NT2/D1 (cell line): ENCODE data around the gene ECT2L.

ENCODE experiments used
- DNase-seq: peaks from one replicate; pipeline ENCODE4 v3.0.0-alpha.2; 2011; ENCODE audit warnings: low read depth, low spot score
- H3K27me3 ChIP-seq: 2 replicates; pipeline ENCODE4 v1.6.0; 2011; ENCODE audit warnings: mild to moderate bottlenecking; ENCODE audit not compliant: insufficient read length, insufficient read depth
- H3K36me3 ChIP-seq: 2 replicates; pipeline ENCODE4 v1.6.1; 2011; ENCODE audit warnings: mild to moderate bottlenecking, low read length, mixed read lengths; ENCODE audit not compliant: insufficient read depth, insufficient read length
- H3K4me1 ChIP-seq: 2 replicates; pipeline ENCODE4 v1.5.1; 2011; ENCODE audit not compliant: insufficient read depth, insufficient read length
- H3K4me3 ChIP-seq: 2 replicates; pipeline ENCODE4 v1.5.1; 2011; ENCODE audit warnings: low read depth; ENCODE audit not compliant: insufficient read length
- H3K9ac ChIP-seq: 2 replicates; pipeline ENCODE4 v1.6.0; 2011; ENCODE audit warnings: low read depth; ENCODE audit not compliant: insufficient read length
- H3K9me3 ChIP-seq: 2 replicates; pipeline ENCODE4 v1.5.1; 2011; ENCODE audit warnings: mild to moderate bottlenecking, low read length; ENCODE audit not compliant: insufficient read depth
- SUZ12 ChIP-seq: IDR thresholded peaks from 2 replicates; pipeline ENCODE4 v1.6.1; 2011; ENCODE audit not compliant: insufficient read length, insufficient read depth; ENCODE audit errors: extremely low read depth
- YY1 ChIP-seq: IDR thresholded peaks from 2 replicates; pipeline ENCODE4 v1.6.1; 2011; ENCODE audit not compliant: insufficient read length, insufficient read depth
- ZNF274 ChIP-seq: IDR thresholded peaks from 2 replicates; pipeline ENCODE4 v1.6.1; 2011; ENCODE audit warnings: mild to moderate bottlenecking, low read depth, low read length

ECT2L gene

DNA sequence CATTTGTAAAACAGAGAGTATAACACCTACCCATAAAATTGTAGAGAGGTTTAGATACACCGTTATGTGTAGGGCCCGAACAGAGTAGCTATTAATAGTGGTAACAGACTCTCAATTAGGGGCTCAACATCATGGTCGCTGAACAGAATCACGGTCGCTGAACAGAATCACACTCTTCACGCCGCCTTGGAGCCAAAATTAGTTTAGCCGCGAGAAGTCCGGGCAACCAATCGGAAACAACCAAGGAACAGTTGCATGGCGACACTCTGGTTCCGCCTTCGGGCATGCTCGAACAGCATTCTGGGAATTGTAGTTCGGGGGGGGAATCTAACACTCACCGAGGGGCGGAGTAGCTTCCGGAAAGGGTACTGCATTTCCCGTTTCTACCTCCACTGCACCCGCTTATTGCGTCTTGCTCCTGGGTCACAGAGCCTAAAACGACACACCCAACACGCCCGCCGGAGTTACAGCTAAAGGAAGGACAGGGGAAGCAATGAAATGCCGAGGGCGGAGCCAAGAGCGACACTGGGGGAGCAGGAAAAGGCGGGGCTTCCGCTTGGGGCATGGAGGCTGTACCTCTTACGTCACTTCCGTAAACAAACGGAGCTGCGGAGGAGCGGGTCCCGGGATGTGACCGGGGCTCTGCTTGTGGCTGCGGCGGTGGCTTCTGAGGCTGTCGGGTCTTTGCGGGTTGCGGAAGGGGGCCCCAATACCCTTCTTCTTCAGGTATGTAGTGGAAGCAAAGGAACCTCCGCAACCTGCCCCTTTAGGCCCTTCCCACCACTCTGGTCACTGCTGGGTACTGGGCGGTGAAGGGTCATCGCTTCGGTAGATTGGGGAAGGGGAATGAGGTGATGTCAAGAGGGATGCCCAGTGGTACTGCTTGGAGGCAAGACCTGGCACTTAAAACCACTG, 22.5 kb upstream of the ECT2L start, which contains the start of gene CCDC28A:
TSS of gene CCDC28A (plus strand) at position 593 of the 915 bp plus-strand sequence. CDS start 2,352 bp downstream, outside the sequence.
- peak; percentile 87 for DNase-seq
- Histone ChIP-seq H3K36me3 (no peaks in the 10 kb centered on the region), H3K27me3 (no peaks in the 10 kb centered on the region), H3K9me3 (no peaks in the 10 kb centered on the region), H3K9ac (peak within 1 kb of the TSS; percentile 73), H3K4me3 (peak within 1 kb of the TSS; percentile 70), H3K4me1 (no peaks in the 10 kb centered on the region)
- no peak for TF ChIP-seq SUZ12

DNA sequence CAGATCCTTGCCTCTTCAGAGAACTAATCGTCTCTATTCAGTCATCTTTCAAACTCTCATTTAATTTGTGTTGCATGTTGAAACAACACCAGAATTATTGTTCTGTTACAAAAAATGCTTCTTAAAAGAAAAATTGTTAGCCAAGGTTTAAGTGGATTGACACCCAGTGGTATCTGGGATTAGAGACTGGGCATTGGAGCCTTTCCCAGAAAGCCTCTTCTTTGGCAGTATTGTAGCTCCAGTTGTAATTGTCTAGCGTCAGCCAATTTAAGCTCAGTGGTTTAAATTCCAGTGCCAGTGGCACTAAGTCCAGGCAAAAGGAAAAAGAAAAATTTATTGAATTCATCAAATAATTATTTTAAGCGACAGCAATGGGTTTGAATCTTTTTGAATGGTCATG, 21.5 kb upstream of the ECT2L start:
- Histone ChIP-seq H3K4me3 (peak overlapping the region; percentile 70), H3K36me3 (no peaks in the 10 kb centered on the region), H3K9me3 (no peaks in the 10 kb centered on the region), H3K27me3 (no peaks in the 10 kb centered on the region), H3K4me1 (no peaks in the 10 kb centered on the region), H3K9ac (peak overlapping the region; percentile 73)
- DNase-seq: no peak
- TF ChIP-seq ZNF274: no peak
- TF ChIP-seq YY1: no peak
- TF ChIP-seq SUZ12: no peak

DNA sequence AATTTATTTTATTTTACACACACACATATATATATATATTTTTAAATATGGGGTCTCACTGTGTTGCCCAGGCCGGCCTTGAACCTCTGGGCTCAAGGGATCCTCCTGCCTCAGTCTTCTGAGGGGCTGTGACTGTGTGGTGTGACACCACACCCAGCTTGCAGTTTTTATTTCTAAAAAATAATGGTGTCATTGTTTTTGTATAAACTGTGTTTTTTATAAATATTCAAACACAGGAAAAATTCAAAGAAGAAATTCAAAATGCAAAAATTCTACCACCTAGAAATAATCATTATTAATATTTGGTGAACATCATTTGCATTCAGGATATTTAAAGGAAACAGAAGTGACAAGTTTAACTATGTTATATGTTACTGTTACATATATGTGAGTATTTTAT, 19.2 kb upstream of the ECT2L start:
- Histone ChIP-seq H3K4me3 (no peak overlapping the region), H3K4me1 (no peaks in the 10 kb centered on the region), H3K9me3 (no peaks in the 10 kb centered on the region), H3K9ac (no peak overlapping the region), H3K27me3 (no peaks in the 10 kb centered on the region), H3K36me3 (no peaks in the 10 kb centered on the region)
- no peak for DNase-seq
- TF ChIP-seq SUZ12 (no peak), ZNF274 (no peak), YY1 (no peak)

DNA sequence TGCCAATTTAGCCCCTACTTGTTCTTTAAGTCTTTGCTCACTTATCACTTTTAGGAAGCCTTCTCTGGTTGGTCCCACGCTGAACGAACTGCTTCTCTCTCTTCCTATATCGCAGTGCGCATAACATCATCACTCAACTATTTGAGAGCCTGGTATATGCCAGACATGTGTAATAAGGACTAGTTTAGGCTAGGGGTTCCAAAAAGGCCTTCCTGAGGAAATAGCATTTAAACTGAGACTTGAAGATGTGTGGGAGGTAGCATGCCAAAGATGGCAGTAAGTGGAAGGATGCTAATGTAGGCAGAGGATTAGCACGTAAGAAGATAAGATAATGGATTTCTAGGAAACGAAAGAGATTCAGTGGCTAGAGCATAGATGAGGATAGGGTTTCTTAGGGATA, 17.6 kb upstream of the ECT2L start:
- no peak overlapping the region for H3K9ac ChIP-seq
- no peaks in the 10 kb centered on the region for H3K36me3 ChIP-seq
- H3K4me1 ChIP-seq: no peaks in the 10 kb centered on the region
- H3K27me3 ChIP-seq: no peaks in the 10 kb centered on the region
- TF ChIP-seq SUZ12: no peak
- TF ChIP-seq ZNF274: no peak
- TF ChIP-seq YY1: no peak
- DNase-seq: no peak
- no peak overlapping the region for H3K4me3 ChIP-seq
- no peaks in the 10 kb centered on the region for H3K9me3 ChIP-seq

DNA sequence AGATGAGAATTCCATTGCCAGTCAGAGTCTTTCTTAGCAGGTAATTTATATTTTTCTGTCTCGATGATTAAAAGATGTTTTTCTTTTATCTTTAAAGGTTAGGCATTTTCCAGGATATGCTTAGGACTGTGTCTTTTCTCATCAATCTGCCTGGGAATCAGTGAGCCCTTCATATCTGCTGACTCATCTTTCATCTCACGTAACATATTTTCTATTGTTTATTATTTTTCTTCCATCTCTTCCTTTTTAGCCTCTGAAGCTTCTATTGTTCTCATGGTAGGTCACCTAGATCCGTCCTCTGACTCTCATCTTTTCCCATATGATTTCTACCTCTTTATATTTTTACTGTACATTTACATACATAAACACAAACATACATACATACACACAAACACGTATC, 13.6 kb upstream of the ECT2L start:
- no peaks in the 10 kb centered on the region for H3K4me1 ChIP-seq
- no peaks in the 10 kb centered on the region for H3K27me3 ChIP-seq
- DNase-seq: no peak
- H3K4me3 ChIP-seq: no peak overlapping the region
- no peaks in the 10 kb centered on the region for H3K9me3 ChIP-seq
- TF ChIP-seq SUZ12 (no peak), YY1 (no peak), ZNF274 (no peak)
- no peaks in the 10 kb centered on the region for H3K36me3 ChIP-seq
- H3K9ac ChIP-seq: no peak overlapping the region

DNA sequence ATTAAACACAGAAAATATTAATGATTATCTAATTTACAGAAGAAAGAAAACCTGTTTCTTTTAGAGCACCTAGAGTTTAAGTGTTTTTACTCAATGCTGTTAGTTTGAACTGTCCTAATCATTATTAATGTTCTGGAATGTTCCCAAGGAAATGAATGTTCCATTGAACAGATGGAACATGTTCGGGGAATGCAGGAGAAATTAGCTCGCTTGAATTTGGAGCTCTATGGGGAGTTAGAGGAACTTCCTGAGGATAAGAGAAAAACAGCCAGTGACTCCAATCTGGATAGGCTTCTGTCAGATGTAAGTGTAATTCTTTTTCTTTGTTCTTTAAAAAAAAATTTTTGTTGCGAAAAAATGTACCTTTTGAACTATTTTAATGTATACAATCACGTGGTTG, 10.8 kb upstream of the ECT2L start:
- no peaks in the 10 kb centered on the region for H3K9me3 ChIP-seq
- no peaks in the 10 kb centered on the region for H3K27me3 ChIP-seq
- no peaks in the 10 kb centered on the region for H3K36me3 ChIP-seq
- no peak overlapping the region for H3K4me3 ChIP-seq
- H3K4me1 ChIP-seq: no peaks in the 10 kb centered on the region
- TF ChIP-seq ZNF274: no peak
- TF ChIP-seq SUZ12: no peak
- no peak for TF ChIP-seq YY1
- no peak overlapping the region for H3K9ac ChIP-seq
- DNase-seq: no peak

DNA sequence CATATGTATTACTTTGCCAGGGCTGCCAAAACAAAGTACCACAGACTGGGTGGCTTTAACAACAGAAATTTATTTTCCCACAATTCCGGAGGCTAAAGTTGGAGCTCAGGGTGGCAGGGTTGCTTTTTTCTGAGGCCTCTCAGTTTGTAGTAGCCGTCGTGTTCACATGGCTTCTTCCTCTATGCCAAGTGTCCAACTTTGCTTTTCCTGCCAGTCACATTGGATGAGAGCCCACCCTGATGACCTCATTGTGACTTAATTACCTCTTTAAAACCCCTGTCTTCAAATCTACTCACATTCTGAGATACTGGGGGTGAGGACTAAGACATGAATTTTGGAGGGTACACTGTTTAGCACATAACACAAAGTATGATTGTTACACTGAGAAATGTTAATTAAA, 9.9 kb upstream of the ECT2L start:
- no peak for DNase-seq
- Histone ChIP-seq H3K36me3 (no peaks in the 10 kb centered on the region), H3K4me1 (no peaks in the 10 kb centered on the region), H3K27me3 (no peaks in the 10 kb centered on the region), H3K9ac (no peak overlapping the region), H3K9me3 (no peaks in the 10 kb centered on the region), H3K4me3 (no peak overlapping the region)
- TF ChIP-seq ZNF274: no peak
- no peak for TF ChIP-seq YY1
- TF ChIP-seq SUZ12: no peak

DNA sequence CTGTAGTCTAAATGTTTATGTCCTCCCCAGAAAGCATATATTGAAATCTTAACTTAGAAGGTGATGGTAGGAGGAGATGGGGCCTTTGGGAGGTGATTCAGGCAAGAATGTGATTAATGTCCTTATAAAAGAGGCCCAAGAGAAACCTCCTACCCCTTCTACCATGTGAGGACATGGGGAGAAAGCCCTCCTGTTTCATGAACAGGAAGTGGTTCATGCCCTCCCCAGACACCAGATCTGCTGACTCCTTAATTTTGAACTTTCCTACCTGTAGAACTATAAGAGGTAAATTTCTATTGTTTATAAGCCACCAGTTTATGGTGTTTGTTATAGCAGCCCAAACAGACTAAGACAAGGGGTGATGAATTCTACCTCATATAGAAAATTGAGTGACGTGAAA, 8.7 kb upstream of the ECT2L start:
- Histone ChIP-seq H3K36me3 (no peaks in the 10 kb centered on the region), H3K4me3 (no peak overlapping the region), H3K27me3 (no peaks in the 10 kb centered on the region), H3K9ac (no peak overlapping the region), H3K9me3 (no peaks in the 10 kb centered on the region), H3K4me1 (no peaks in the 10 kb centered on the region)
- DNase-seq: no peak
- no peak for TF ChIP-seq SUZ12
- no peak for TF ChIP-seq YY1
- TF ChIP-seq ZNF274: no peak
